Kidney glomerular epithelial cell (primary cell): ENCODE data around the gene PRR14.
"Not testable (repeated sequence)": the region's sequence is repeated elsewhere in the genome, so short reads cannot be mapped to it uniquely, and the experiment has no call there.

ENCODE experiments used
- DNase-seq: peaks from one replicate; lab custom pipeline; 2025; lab: John Stamatoyannopoulos, UW

PRR14 gene

GRCh38 chr16:30632454-30632853 is 18.3 kb upstream of the PRR14 start:
- not testable (repeated sequence) for DNase-seq

GRCh38 chr16:30633526-30633925 is 17.2 kb upstream of the PRR14 start:
- DNase-seq, result no peak

GRCh38 chr16:30636599-30636998 is 14.2 kb upstream of the PRR14 start:
- no peak for DNase-seq

GRCh38 chr16:30637139-30637538 is 13.6 kb upstream of the PRR14 start:
- DNase-seq, result not testable (repeated sequence)

GRCh38 chr16:30637944-30638343 is 12.8 kb upstream of the PRR14 start:
- DNase-seq, result peak; percentile 55

GRCh38 chr16:30641378-30641982 is 9.3 kb upstream of the PRR14 start:
- DNase-seq, result no peak

- no peak for DNase-seq
These were observed 6.4 kb upstream of the PRR14 start for GRCh38 chr16:30644334-30644830.

GRCh38 chr16:30645727-30646126 is 5.0 kb upstream of the PRR14 start:
- no peak for DNase-seq

- no peak for DNase-seq
These were observed 3.5 kb upstream of the PRR14 start for GRCh38 chr16:30647274-30647571.

GRCh38 chr16:30649725-30650368 is 913 bp upstream of the PRR14 start:
- DNase-seq, result no peak

- DNase-seq, result peak; percentile 58
These were observed 604 bp downstream of the PRR14 start for GRCh38 chr16:30651124-30652004.

GRCh38 chr16:30652005-30652296 is 1.2 kb downstream of the PRR14 start:
- DNase-seq, result no peak

- no peak for DNase-seq
These were observed 2.0 kb downstream of the PRR14 start for GRCh38 chr16:30652718-30653117.

GRCh38 chr16:30654856-30655255 is 4.1 kb downstream of the PRR14 start:
- no peak for DNase-seq

- no peak for DNase-seq
These were observed 5.1 kb downstream of the PRR14 start for GRCh38 chr16:30655815-30656347.

GRCh38 chr16:30656388-30656787 is 5.6 kb downstream of the PRR14 start:
- DNase-seq, result no peak

- DNase-seq, result peak; percentile 59
These were observed 6.5 kb downstream of the PRR14 start for GRCh38 chr16:30656974-30657865.

GRCh38 chr16:30657866-30658730 is 7.3 kb downstream of the PRR14 start, which contains the start of gene FBRS:
Gene FBRS, plus strand, starts transcription at chr16:30658431. Its CDS starts 1,088 bp downstream, at chr16:30659519.
- DNase-seq, result peak; percentile 99

- DNase-seq, result peak; percentile 95
These were observed 8.2 kb downstream of the PRR14 start for GRCh38 chr16:30658731-30659506.
